GM10266 (cell line): ENCODE measurements around the gene ETFBKMT.
A peak's percentile ranks its signal among the peaks of the same experiment; 100 is the strongest.

Experiments
- DNase-seq: peaks from one replicate; pipeline ENCODE4 v3.0.0; 2012; ENCODE audit errors: extremely low spot score
- CTCF ChIP-seq: IDR thresholded peaks from 2 replicates; pipeline ENCODE4 v1.5.1; 2012; ENCODE audit warnings: mild to moderate bottlenecking, low read depth; ENCODE audit not compliant: control insufficient read depth, insufficient read depth; ENCODE audit errors: missing control alignments

Gene ETFBKMT

GRCh38 chr12:31659087-31659942 is at the start of gene ETFBKMT:
Gene ETFBKMT (plus strand): TSS chr12:31659688. CDS start chr12:31661954, 2,266 bp downstream.
- peak; percentile 86 for DNase-seq
- TF ChIP-seq CTCF = peak; percentile 37

GRCh38 chr12:31612819-31613218 is 46.7 kb upstream of the ETFBKMT start:
- DNase-seq = no peak
- no peak for TF ChIP-seq CTCF

- TF ChIP-seq CTCF = no peak
- DNase-seq = no peak
Measured at GRCh38 chr12:31618228-31619025, 41.1 kb upstream of the ETFBKMT start.

- DNase-seq = no peak
- no peak for TF ChIP-seq CTCF
Measured at GRCh38 chr12:31620311-31620710, 39.2 kb upstream of the ETFBKMT start.

- no peak for DNase-seq
- no peak for TF ChIP-seq CTCF
Measured at GRCh38 chr12:31622038-31622437, 37.5 kb upstream of the ETFBKMT start.

GRCh38 chr12:31626270-31626995 is 33.1 kb upstream of the ETFBKMT start:
- no peak for TF ChIP-seq CTCF
- no peak for DNase-seq
